HG02840 (cell line): ENCODE measurements around the gene SEMA5B.

Experiments
- ATAC-seq: cut with Tn5 transposase; IDR thresholded peaks from one replicate; pipeline ENCODE4 v1.9.1; 2021; ENCODE audit warnings: mild to moderate bottlenecking, moderate library complexity, moderate number of reproducible peaks; ENCODE audit not compliant: unreplicated experiment, low FRiP score

SEMA5B gene

GRCh38 chr3:123061856-123062255 is 34.3 kb upstream of the SEMA5B start:
- no peak for ATAC-seq

- no peak for ATAC-seq
These were observed 32.5 kb upstream of the SEMA5B start for GRCh38 chr3:123060054-123060453.

- ATAC-seq = no peak
These were observed 30.9 kb upstream of the SEMA5B start for GRCh38 chr3:123058505-123058904.

GRCh38 chr3:123055352-123055751 is 27.8 kb upstream of the SEMA5B start:
- no peak for ATAC-seq

- no peak for ATAC-seq
These were observed 27.4 kb upstream of the SEMA5B start for GRCh38 chr3:123054931-123055330.

- no peak for ATAC-seq
These were observed 26.7 kb upstream of the SEMA5B start for GRCh38 chr3:123054109-123054778.

- no peak for ATAC-seq
These were observed 25.5 kb upstream of the SEMA5B start for GRCh38 chr3:123053107-123053506.

GRCh38 chr3:123050666-123051065 is 23.1 kb upstream of the SEMA5B start:
- no peak for ATAC-seq

GRCh38 chr3:123048480-123049237 is 21.1 kb upstream of the SEMA5B start:
- ATAC-seq = no peak

- no peak for ATAC-seq
These were observed 19.4 kb upstream of the SEMA5B start for GRCh38 chr3:123047062-123047319.

GRCh38 chr3:123046262-123047061 is 18.9 kb upstream of the SEMA5B start:
- ATAC-seq = no peak

GRCh38 chr3:123044981-123045763 is 17.6 kb upstream of the SEMA5B start:
- no peak for ATAC-seq

- ATAC-seq = no peak
These were observed 14.8 kb upstream of the SEMA5B start for GRCh38 chr3:123042413-123042812.

- no peak for ATAC-seq
These were observed 11.6 kb upstream of the SEMA5B start for GRCh38 chr3:123039178-123039577.

- no peak for ATAC-seq
These were observed 11.2 kb upstream of the SEMA5B start for GRCh38 chr3:123038751-123039150.

- ATAC-seq = no peak
These were observed 9.4 kb upstream of the SEMA5B start for GRCh38 chr3:123037015-123037375.

GRCh38 chr3:123036352-123037014 is 8.9 kb upstream of the SEMA5B start:
- no peak for ATAC-seq

- no peak for ATAC-seq
These were observed 7.4 kb upstream of the SEMA5B start for GRCh38 chr3:123034996-123035395.

GRCh38 chr3:123034120-123034519 is 6.6 kb upstream of the SEMA5B start:
- no peak for ATAC-seq

GRCh38 chr3:123032057-123032456 is 4.5 kb upstream of the SEMA5B start:
- no peak for ATAC-seq
